IMR-90 (cell line): Measurements from ENCODE around the gene CEP57L1. TPM values are rescaled to one million over a fixed set of nuclear protein-coding genes. Genes with fewer than 3 reads are reported as not detected.

Experiments
- ATAC-seq: fragments of 200-7000 bp; cut with Tn5 transposase; 2 replicates; pipeline ENCODE4 v1.9.1; 2020; ENCODE audit warnings: low read depth, mild to moderate bottlenecking, moderate library complexity
- BruUV-seq: library from RNA; stranded (reverse); fragments of 400-500 nt; replicated peaks from 2 replicates; lab custom pipeline; 2021; lab: Mats Ljungman, UMichigan
- CTCF ChIA-PET: fragments of 300-600 bp; formaldehyde crosslinking; extraction: SDS; loops from one replicate; lab custom pipeline; 2021; ENCODE audit warnings: antibody characterized with exemption; lab: Yijun Ruan, JAX
- POLR2A ChIA-PET: fragments of 300-600 bp; sonication (Branson Sonifier 250); formaldehyde crosslinking; loops from one replicate; lab custom pipeline; 2022; ENCODE audit warnings: antibody characterized with exemption; ENCODE audit not compliant: unreplicated experiment; lab: Charles Lee
- DNase-seq: peaks from one replicate; pipeline ENCODE4 v3.0.0; 2013
- H2AFZ ChIP-seq: replicated peaks from 2 replicates; pipeline ENCODE3; 2013; ENCODE audit warnings: low read length, mild to moderate bottlenecking; ENCODE audit not compliant: poor library complexity
- H2AK5ac ChIP-seq: 2 replicates; pipeline ENCODE4 v1.6.1; 2013; ENCODE audit warnings: low read depth, low read length, inconsistent platforms
- H2AK9ac ChIP-seq: replicated peaks from 2 replicates; pipeline ENCODE3; 2013; ENCODE audit warnings: mild to moderate bottlenecking, low read depth, low read length, moderate library complexity; ENCODE audit not compliant: poor library complexity
- H2BK120ac ChIP-seq: 2 replicates; pipeline ENCODE4 v1.6.1; 2013; ENCODE audit warnings: low read depth, low read length, inconsistent platforms
- H2BK15ac ChIP-seq: 3 replicates; pipeline ENCODE4 v1.6.1; 2013; ENCODE audit warnings: low read depth, low read length, inconsistent platforms
- H2BK20ac ChIP-seq: 2 replicates; pipeline ENCODE4 v1.6.1; 2013; ENCODE audit warnings: low read depth, mild to moderate bottlenecking, inconsistent platforms, low read length, moderate library complexity
- H2BK5ac ChIP-seq: 2 replicates; pipeline ENCODE4 v1.6.1; 2013; ENCODE audit warnings: mild to moderate bottlenecking, low read depth, low read length, inconsistent platforms; ENCODE audit not compliant: poor library complexity, severe bottlenecking
- H3K14ac ChIP-seq: replicated peaks from 2 replicates; pipeline ENCODE4 v1.6.1; 2013; ENCODE audit warnings: low read depth, low read length, inconsistent platforms
- H3K18ac ChIP-seq: 2 replicates; pipeline ENCODE4 v1.6.1; 2013; ENCODE audit warnings: low read depth, low read length, control low read depth
- H3K23ac ChIP-seq: 2 replicates; pipeline ENCODE4 v1.6.1; 2013; ENCODE audit warnings: low read depth, low read length, inconsistent platforms
- H3K27ac ChIP-seq: 2 replicates; pipeline ENCODE4 v1.5.1; 2013; ENCODE audit warnings: mild to moderate bottlenecking, control low read depth, low read length; ENCODE audit not compliant: insufficient read depth
- H3K27me3 ChIP-seq: 2 replicates; pipeline ENCODE4 v1.6.1; 2013; ENCODE audit warnings: low read length; ENCODE audit not compliant: control insufficient read depth, insufficient read depth
- H3K36me3 ChIP-seq: 2 replicates; pipeline ENCODE4 v1.6.1; 2013; ENCODE audit warnings: low read length, mixed read lengths; ENCODE audit not compliant: control insufficient read depth, insufficient read depth
- H3K4ac ChIP-seq: 2 replicates; pipeline ENCODE4 v1.6.1; 2013; ENCODE audit warnings: low read depth, low read length, inconsistent platforms
- H3K4me1 ChIP-seq: 2 replicates; pipeline ENCODE4 v1.6.1; 2013; ENCODE audit warnings: low read length, mixed read lengths; ENCODE audit not compliant: control insufficient read depth, insufficient read depth
- H3K4me2 ChIP-seq: 2 replicates; pipeline ENCODE4 v1.6.1; 2013; ENCODE audit warnings: low read depth, mild to moderate bottlenecking, control low read depth, low read length, moderate library complexity
- H3K4me3 ChIP-seq: 2 replicates; pipeline ENCODE4 v1.5.1; 2013; ENCODE audit warnings: low read depth, mild to moderate bottlenecking, control low read depth, low read length, moderate library complexity; ENCODE audit not compliant: insufficient read depth
- H3K56ac ChIP-seq: 2 replicates; pipeline ENCODE4 v1.6.1; 2013; ENCODE audit warnings: low read length, inconsistent platforms; ENCODE audit not compliant: insufficient read depth; ENCODE audit errors: extremely low read depth
- H3K79me1 ChIP-seq, 2 experiments: 2 replicates each; pipeline ENCODE4 v1.6.1; 2013; ENCODE audit warnings: low read length in 2 of 2, inconsistent platforms in 1 of 2, low read depth in 1 of 2
- H3K9ac ChIP-seq: 2 replicates; pipeline ENCODE4 v1.6.1; 2013; ENCODE audit warnings: low read depth, low read length, control low read depth
- H3K9me1 ChIP-seq: 2 replicates; pipeline ENCODE4 v1.6.1; 2013; ENCODE audit warnings: low read length, inconsistent platforms; ENCODE audit not compliant: insufficient read depth
- H3K9me3 ChIP-seq: 2 replicates; pipeline ENCODE4 v1.6.1; 2013; ENCODE audit warnings: low read length; ENCODE audit not compliant: control insufficient read depth, insufficient read depth
- H4K20me1 ChIP-seq: 2 replicates; pipeline ENCODE4 v1.6.1; 2013; ENCODE audit warnings: low read length, inconsistent platforms; ENCODE audit not compliant: insufficient read depth
- H4K5ac ChIP-seq: 2 replicates; pipeline ENCODE4 v1.6.1; 2013; ENCODE audit warnings: mild to moderate bottlenecking, low read depth, low read length, control low read depth
- H4K8ac ChIP-seq, 2 experiments: 2 replicates each; pipeline ENCODE4 v1.6.1; 2013; ENCODE audit warnings: low read depth in 2 of 2, low read length in 2 of 2, control low read depth in 1 of 2, inconsistent platforms in 1 of 2
- H4K91ac ChIP-seq: 2 replicates; pipeline ENCODE4 v1.6.1; 2013; ENCODE audit warnings: low read depth, low read length, inconsistent platforms; ENCODE audit not compliant: insufficient read depth
- MAZ ChIP-seq: IDR thresholded peaks from 2 replicates; pipeline ENCODE4 v1.6.1; 2012; ENCODE audit warnings: low read depth, mild to moderate bottlenecking, low read length, improper control_type of control experiment, moderate library complexity, borderline replicate concordance
- WGBS, 2 experiments: methylation state at CpG; one replicate each; pipeline versions ENCODE4 v1.1.5 to v1.1.7; 2013; ENCODE audit warnings: missing lambda C conversion rate in 2 of 2; ENCODE audit not compliant: insufficient read length in 1 of 2; ENCODE audit errors: extremely low coverage in 2 of 2; 5-methylcytosine and 5-hydroxymethylcytosine counted together
- dilution Hi-C: fragments of 300-500 bp; cut with HindIII; formaldehyde crosslinking; loops from one replicate; pipeline ENCODE4 v1.14.3; 2018; ENCODE audit warnings: low sequenced_read_pairs; ENCODE audit not compliant: unreplicated experiment
- in situ Hi-C: fragments of 300-500 bp; cut with MboI; formaldehyde crosslinking; loops from 3 replicates; pipeline ENCODE4 v1.14.3; 2019; ENCODE audit warnings: low sequenced_read_pairs, inconsistent platforms, mixed read lengths
- intact Hi-C: fragments of 100-400 bp; cut with micrococcal nuclease; formaldehyde crosslinking; loops from 2 replicates; pipeline ENCODE4 v1.10.0; 2022
- polyA plus RNA-seq, 3 experiments: library from polyadenylated mRNA; depleted of rRNA; stranded (reverse); fragments of >200 nt; gene quantifications; 2 replicates each; pipeline ENCODE4 v1.2.3, GENCODE V29; 2012; ENCODE audit warnings: low replicate concordance in 1 of 3
- total RNA-seq: library from RNA; depleted of rRNA; stranded (reverse); fragments of >200 nt; gene quantifications from 2 replicates; pipeline ENCODE4 v1.2.3, GENCODE V29; 2012
- TF ChIP-seq, protein P1 (sequence below): fragments of 150-350 bp; IDR thresholded peaks from 2 replicates; pipeline ENCODE4 v1.6.1; 2017; ENCODE audit warnings: mild to moderate bottlenecking, antibody characterized with exemption, low read length, low read depth

CEP57L1 gene
- total and polyA plus RNA-seq, 2 of the 4 experiments (the other 2 are of a cell fraction): 10.3 to 21.9 TPM

- H3K9me3 ChIP-seq: no peaks in the 10 kb centered on the region
- no peak overlapping the region for H4K5ac ChIP-seq
- H3K36me3 ChIP-seq: no peaks in the 10 kb centered on the region
- no peak overlapping the region for H2AK9ac ChIP-seq
- no peak overlapping the region for H4K91ac ChIP-seq
- H3K23ac ChIP-seq: no peak overlapping the region
- H4K20me1 ChIP-seq: no peaks in the 10 kb centered on the region
- H2BK120ac ChIP-seq: no peak overlapping the region
- no peak overlapping the region for H3K14ac ChIP-seq
- H2BK20ac ChIP-seq: no peak overlapping the region
- intact Hi-C loops (no loop called here), dilution Hi-C loops (no loop called here), in situ Hi-C loops (no loop called here)
- BruUV-seq: no TSS peak
- ATAC-seq (no peak), DNase-seq (no peak)
- no peak overlapping the region for H2BK5ac ChIP-seq
- 83% methylated on average over 2 of the region's 5 CpGs; no CpG with 5 or more reads in 1 of the 2 experiments for WGBS, 2 experiments
- H3K9ac ChIP-seq: no peak overlapping the region
- H3K4ac ChIP-seq: no peak overlapping the region
- no peak overlapping the region for H4K8ac ChIP-seq
- H3K4me3 ChIP-seq: no peak overlapping the region
- no peak for TF ChIP-seq MAZ
- TF ChIP-seq, protein P1, sequence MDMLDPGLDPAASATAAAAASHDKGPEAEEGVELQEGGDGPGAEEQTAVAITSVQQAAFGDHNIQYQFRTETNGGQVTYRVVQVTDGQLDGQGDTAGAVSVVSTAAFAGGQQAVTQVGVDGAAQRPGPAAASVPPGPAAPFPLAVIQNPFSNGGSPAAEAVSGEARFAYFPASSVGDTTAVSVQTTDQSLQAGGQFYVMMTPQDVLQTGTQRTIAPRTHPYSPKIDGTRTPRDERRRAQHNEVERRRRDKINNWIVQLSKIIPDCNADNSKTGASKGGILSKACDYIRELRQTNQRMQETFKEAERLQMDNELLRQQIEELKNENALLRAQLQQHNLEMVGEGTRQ: no peak
- H2AK5ac ChIP-seq: no peak overlapping the region
- no peaks in the 10 kb centered on the region for H3K9me1 ChIP-seq
- ChIA-PET CTCF (no interaction called here), POLR2A (no interaction called here)
- no peaks in the 10 kb centered on the region for H3K27me3 ChIP-seq
- no peak overlapping the region for H3K27ac ChIP-seq
- 0 out of 2 replicates have a peak, but pooled peaks cover 2% of the 10 kb centered on the region for H3K4me1 ChIP-seq
- no peak overlapping the region for H3K18ac ChIP-seq
- H3K79me1 ChIP-seq: peaks cover 17 to 30% of the 10 kb centered on the region in 2 experiments
- H3K56ac ChIP-seq: no peak overlapping the region
- no peak overlapping the region for H2AFZ ChIP-seq
- no peak overlapping the region for H2BK15ac ChIP-seq
- H3K4me2 ChIP-seq: no peak overlapping the region
These were observed 22.2 kb downstream of the CEP57L1 start for GRCh38 chr6:109117346-109118035.
